Omental fat pad (tissue), 4 donors: ENCODE data around the gene MAP3K5. TPM values are rescaled to one million over a fixed set of nuclear protein-coding genes. Genes with fewer than 3 reads are reported as not detected.

Experiments
- ATAC-seq: fragments of 150-250 bp; one replicate; pipeline ENCODE4 v1.9.1; 2016; ENCODE audit warnings: mild to moderate bottlenecking, moderate library complexity; ENCODE audit not compliant: low FRiP score
- DNase-seq: peaks from one replicate; pipeline ENCODE4 v3.0.0-alpha.2; 2019; ENCODE audit warnings: low spot score
- CTCF ChIP-seq, 3 donors: fragments of 450-650 bp; IDR thresholded peaks; one replicate each; pipeline ENCODE4 v1.5.1; 2016 to 2017; ENCODE audit warnings: antibody characterized with exemption in 3 of 3, mild to moderate bottlenecking in 3 of 3, moderate library complexity in 2 of 3
- total RNA-seq, 4 donors: library from RNA; depleted of rRNA; stranded (reverse); fragments of >200 nt; gene quantifications; one replicate each; pipeline ENCODE4 v1.1.0, GENCODE V29; 2016

Gene MAP3K5
- total RNA-seq, 4 donors from 2014 or later: 31.4 to 53.0 (median 47.2) TPM

- no peak for ATAC-seq
- no peak for DNase-seq
- TF ChIP-seq CTCF (IDR thresholded peaks at IDR 0.05): no peak
Measured at GRCh38 chr6:136677344-136677743, 114.9 kb downstream of the MAP3K5 start.

GRCh38 chr6:136676075-136676474 is 116.2 kb downstream of the MAP3K5 start:
- DNase-seq (no peak), ATAC-seq (peak; percentile 78)
- no peak for TF ChIP-seq CTCF (IDR thresholded peaks at IDR 0.05)

- ATAC-seq (no peak), DNase-seq (no peak)
- TF ChIP-seq CTCF (IDR thresholded peaks at IDR 0.05): no peak
Measured at GRCh38 chr6:136673571-136673970, 118.7 kb downstream of the MAP3K5 start.

- no peak for TF ChIP-seq CTCF (IDR thresholded peaks at IDR 0.05)
Measured at GRCh38 chr6:136672144-136672543, 120.1 kb downstream of the MAP3K5 start.

GRCh38 chr6:136669299-136669699 is 123.0 kb downstream of the MAP3K5 start:
- no peak for TF ChIP-seq CTCF (IDR thresholded peaks at IDR 0.05)
- DNase-seq (no peak), ATAC-seq (no peak)

More at GRCh38 chr6:136672144-136672543, 120.1 kb downstream of the MAP3K5 start:
- DNase-seq (no peak), ATAC-seq (no peak)

GRCh38 chr6:136668571-136668970 is 123.7 kb downstream of the MAP3K5 start:
- no peak for ATAC-seq
- TF ChIP-seq CTCF (IDR thresholded peaks at IDR 0.05): no peak
- DNase-seq: no peak

GRCh38 chr6:136666041-136666440 is 126.2 kb downstream of the MAP3K5 start:
- DNase-seq (no peak), ATAC-seq (no peak)
- no peak for TF ChIP-seq CTCF (IDR thresholded peaks at IDR 0.05)
